Adipose tissue (tissue), 3 donors: ENCODE data around the gene FAIM2. TPM values are rescaled to one million over a fixed set of nuclear protein-coding genes. Genes with fewer than 3 reads are reported as not detected.
"Not testable (repeated sequence)": the region's sequence is repeated elsewhere in the genome, so short reads cannot be mapped to it uniquely, and the experiment has no call there.

Source experiments
- H3K27ac ChIP-seq: one replicate; pipeline ENCODE4 v1.5.1; 2013; ENCODE audit warnings: low read depth, low read length
- WGBS, 3 donors: extraction: QIAGEN DNeasy Blood & Tissue Kit; methylation state at CpG; one replicate each; pipeline ENCODE4 v1.1.7; 2013; 5-methylcytosine and 5-hydroxymethylcytosine counted together
- polyA plus RNA-seq, 3 donors: library from polyadenylated mRNA; stranded (reverse); fragments of 200-250 nt; gene quantifications; one replicate each; pipeline ENCODE4 v1.2.3, GENCODE V29; 2013
- donor health status: healthy with polysubstance abuse.
- donor health status: Bipolar disorder and iron deficiency.
- donor health status: healthy.

Gene FAIM2
- polyA plus RNA-seq, 3 donors: 0.19 to 6.0 (median 0.53) TPM

GRCh38 chr12:49872381-49872780 is 31.3 kb downstream of the FAIM2 start:
- WGBS, 3 donors: 88 to 95% (median 94%) methylated on average over 5 of the region's 5 CpGs
- no peak overlapping the region for H3K27ac ChIP-seq

DNA sequence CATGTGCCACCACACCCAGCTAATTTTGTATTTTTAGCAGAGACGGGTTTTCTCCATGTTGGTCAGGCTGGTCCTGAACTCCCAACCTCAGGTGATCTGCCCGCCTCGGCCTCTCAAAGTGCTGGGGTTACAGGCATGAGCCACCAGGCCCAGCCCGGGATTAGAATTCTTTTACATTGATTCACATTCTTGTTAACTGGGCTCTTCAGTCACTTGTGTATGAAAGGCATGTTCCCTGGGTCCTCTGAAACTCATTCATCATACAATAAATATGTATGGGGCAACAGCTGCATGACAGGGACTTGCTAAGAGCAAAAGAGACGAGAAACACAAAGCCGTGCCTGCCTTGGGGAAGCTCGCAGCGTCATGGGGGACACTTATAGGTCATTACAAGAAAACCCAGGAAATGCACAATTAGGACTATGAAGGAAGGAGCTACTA is 31.9 kb downstream of the FAIM2 start:
- 91 to 94% (median 93%) methylated on average over 8 of the region's 8 CpGs for WGBS, 3 donors

DNA sequence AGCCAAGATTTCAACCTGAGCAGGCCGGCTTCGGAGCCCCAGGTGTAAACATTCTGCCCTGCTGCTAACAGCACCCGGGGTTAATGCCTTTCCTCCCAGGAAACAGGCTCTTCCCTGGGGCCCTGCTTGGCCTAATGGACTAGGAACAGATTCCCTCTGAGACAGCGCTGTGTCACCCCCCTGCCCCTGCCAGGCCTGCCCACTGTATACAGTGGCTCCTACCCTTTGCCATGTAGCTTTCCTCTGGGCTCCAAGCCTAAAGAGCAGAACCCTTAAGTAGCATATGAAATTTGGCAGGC is 32.5 kb downstream of the FAIM2 start:
- WGBS, 3 donors: 86 to 90% (median 88%) methylated on average over 4 of the region's 4 CpGs
- no peak overlapping the region for H3K27ac ChIP-seq

More for the DNA sequence above, 31.9 kb downstream of the FAIM2 start:
- H3K27ac ChIP-seq: not testable (repeated sequence)

GRCh38 chr12:49870501-49871262 is 33.0 kb downstream of the FAIM2 start:
- WGBS, 3 donors: 95 to 96% (median 95%) methylated on average over 11 of the region's 11 CpGs
- no peak overlapping the region for H3K27ac ChIP-seq

- H3K27ac ChIP-seq: no peak overlapping the region
- 90 to 98% (median 91%) methylated on average over 14 of the region's 14 CpGs for WGBS, 3 donors
Observed at GRCh38 chr12:49869816-49870500, 33.7 kb downstream of the FAIM2 start.

- 15 to 31% (median 22%) methylated on average over 15 to 16 of the region's 16 CpGs for whole genome bisulfite sequencing, 3 donors
- no peak overlapping the region for H3K27ac ChIP-seq
Observed at GRCh38 chr12:49868952-49869815, 34.5 kb downstream of the FAIM2 start.

DNA sequence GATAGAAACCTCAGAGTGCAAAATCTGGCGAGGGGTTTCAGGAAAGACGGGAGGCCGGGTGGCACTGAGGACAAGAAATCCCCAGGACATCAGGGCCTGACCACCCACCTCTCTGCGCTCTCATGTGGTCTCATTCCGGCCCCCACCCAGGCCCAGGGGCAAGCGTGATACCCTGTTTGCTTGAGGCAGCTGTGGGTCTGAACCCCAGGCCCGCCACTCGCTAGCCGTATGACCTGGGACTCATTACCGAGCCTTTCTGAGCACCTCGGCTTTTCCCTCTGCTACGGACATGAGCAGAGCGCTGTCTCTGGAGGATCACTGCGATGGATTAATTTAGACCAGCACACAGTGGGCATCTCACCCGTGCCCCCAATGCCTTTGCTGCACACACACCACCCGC is 35.3 kb downstream of the FAIM2 start:
- H3K27ac ChIP-seq: no peak overlapping the region
- WGBS, 3 donors: 80 to 88% (median 81%) methylated on average over 15 to 16 of the region's 16 CpGs

- no peak overlapping the region for H3K27ac ChIP-seq
- 37 to 53% (median 45%) methylated on average over 11 of the region's 11 CpGs for WGBS, 3 donors
Observed at GRCh38 chr12:49867570-49868341, 35.9 kb downstream of the FAIM2 start.

DNA sequence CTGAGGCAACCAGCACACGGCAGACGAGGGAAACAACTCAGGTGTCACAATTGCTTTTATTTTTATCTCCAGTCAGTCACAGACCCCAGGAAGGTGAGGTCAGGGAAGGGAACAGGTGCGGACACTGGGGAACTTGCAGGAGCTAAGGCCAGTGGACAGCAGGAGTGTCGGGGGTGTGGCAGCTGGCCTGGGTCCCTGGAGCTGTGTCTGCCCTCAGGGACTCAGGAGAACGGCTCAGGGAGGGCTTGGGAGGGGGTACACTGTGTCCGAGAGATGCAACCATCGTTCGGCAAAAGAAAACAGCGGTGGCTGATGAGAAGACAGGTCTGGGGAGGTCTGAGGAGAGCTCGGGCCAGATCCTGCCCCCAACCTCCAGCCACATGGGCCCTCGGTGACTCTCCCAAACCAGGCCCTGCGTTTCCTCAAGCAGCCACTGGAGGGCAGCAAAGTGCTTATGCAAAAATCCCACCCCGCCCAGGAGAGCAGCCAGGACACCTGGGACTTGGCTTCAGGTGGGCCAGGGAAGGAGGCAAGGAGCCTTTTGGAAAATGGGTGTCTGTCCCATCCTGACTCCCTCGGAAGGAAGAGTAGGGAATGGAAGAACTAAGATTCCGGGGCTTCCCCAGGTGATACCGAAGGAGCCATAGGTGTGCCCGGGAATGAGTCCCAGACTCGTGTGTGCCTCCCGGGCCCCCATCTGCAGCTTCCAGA is 36.7 kb downstream of the FAIM2 start:
- 29 to 36% (median 33%) methylated on average over 19 of the region's 19 CpGs for WGBS, 3 donors
- no peak overlapping the region for H3K27ac ChIP-seq

- 79 to 85% (median 80%) methylated on average over 8 of the region's 8 CpGs for WGBS, 3 donors
- no peak overlapping the region for H3K27ac ChIP-seq
Observed at GRCh38 chr12:49865782-49866135, 37.9 kb downstream of the FAIM2 start.

GRCh38 chr12:49865109-49865781 is 38.5 kb downstream of the FAIM2 start:
- WGBS, 3 donors: 84 to 94% (median 88%) methylated on average over 13 of the region's 13 CpGs

DNA sequence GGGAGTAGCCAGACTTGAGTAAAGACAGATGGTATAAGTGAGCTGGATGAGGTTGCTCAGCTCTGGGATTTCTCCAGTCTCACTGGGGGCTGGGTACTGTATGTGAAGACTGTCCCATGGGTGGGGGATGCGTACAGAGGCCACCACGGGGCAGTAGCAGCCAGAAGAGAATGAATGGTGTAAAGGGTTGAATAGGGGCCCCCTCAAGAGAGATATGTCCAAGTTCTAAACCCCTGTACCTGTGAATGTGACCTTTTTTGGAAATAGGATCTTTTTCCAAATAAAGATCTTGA is 39.0 kb downstream of the FAIM2 start:
- WGBS, 3 donors: 50 to 65% (median 60%) methylated on average over 2 of the region's 2 CpGs

More at GRCh38 chr12:49865109-49865781, 38.5 kb downstream of the FAIM2 start:
- no peak overlapping the region for H3K27ac ChIP-seq

GRCh38 chr12:49863946-49864797 is 39.5 kb downstream of the FAIM2 start:
- H3K27ac ChIP-seq: no peak overlapping the region
- 75 to 79% (median 78%) methylated on average over 17 of the region's 17 CpGs for WGBS, 3 donors

More for the DNA sequence above, 39.0 kb downstream of the FAIM2 start:
- H3K27ac ChIP-seq: no peak overlapping the region

DNA sequence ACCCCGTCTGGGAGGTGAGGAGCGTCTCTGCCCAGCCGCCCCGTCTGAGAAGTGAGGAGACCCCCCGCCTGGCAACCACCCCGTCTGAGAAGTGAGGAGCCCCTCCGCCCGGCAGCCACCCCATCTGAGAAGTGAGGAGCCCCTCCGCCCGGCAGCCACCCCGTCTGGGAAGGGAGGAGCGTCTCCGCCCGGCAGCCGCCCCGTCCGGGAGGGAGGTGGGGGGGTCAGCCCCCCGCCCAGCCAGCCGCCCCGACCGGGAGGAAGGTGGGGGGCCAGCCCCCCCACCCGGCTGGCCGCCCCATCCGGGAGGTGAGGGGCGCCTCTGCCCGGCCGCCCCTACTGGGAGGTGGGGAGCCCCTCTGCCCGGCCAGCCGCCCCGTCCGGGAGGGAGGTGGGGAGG is 42.8 kb downstream of the FAIM2 start:
- H3K27ac ChIP-seq: not testable (repeated sequence)
- WGBS, 3 donors: 90 to 94% (median 93%) methylated on average over 14 to 30 of the region's 31 CpGs

DNA sequence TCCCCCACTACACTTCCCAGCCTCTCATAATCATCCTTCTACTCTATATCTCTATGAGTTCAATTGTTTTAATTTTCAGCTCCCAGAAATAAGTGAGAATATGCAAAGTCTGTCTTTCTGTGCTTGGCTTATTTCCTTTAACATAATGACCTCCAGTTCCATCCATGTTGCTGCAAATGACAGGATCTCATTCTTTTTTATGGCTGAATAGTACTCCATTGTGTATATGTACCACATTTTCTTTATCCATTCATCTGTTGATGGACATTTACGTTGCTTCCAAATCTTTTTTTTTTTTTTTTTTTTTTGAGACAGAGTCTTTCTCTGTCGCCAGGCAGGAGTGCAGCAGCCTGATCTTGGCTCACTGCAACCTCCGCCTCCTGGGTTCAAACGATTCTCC is 47.8 kb downstream of the FAIM2 start:
- not testable (repeated sequence) for H3K27ac ChIP-seq
- 89 to 94% (median 92%) methylated on average over 4 of the region's 4 CpGs for WGBS, 3 donors

DNA sequence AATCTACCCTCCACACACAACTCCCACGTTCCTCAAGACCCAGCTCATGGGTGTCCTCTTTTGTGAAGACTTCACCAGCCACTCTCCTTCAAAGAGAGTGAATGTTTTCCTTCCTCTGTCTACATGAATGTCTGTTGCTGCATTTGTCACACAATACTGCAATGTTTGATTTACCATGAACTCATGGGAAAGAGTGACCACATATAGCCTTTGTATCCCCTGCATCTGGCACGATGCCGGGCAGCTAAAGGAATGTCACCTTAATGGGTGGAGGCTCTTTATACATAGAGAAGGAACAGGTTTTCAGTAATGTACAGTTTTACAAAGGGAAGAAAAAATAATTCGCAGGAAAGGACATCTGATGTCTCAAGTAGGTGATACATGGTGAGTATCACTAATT is 48.7 kb downstream of the FAIM2 start:
- WGBS, 3 donors: 83 to 94% (median 85%) methylated on average over 4 of the region's 4 CpGs
- H3K27ac ChIP-seq: no peak overlapping the region

DNA sequence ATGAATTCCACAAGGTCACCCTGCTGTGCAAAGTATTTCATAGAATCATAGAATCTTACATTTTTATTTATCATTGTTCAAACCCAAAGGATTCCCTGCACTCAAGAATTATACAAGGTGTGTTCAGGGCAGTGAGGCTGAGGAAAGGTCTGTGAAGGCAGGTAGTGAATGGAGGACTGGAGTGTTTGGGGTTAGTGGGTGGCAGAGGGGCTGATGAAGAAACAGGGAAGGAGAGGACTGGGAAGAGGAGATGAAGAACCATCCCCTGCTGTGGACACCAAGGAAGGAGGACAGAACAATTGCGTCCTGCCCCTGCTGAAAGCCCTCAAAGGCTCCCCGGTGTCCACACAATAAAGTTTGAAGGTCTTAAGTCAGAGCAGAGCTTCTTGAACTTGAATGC is 50.0 kb downstream of the FAIM2 start:
- H3K27ac ChIP-seq: no peak overlapping the region
- 72 to 79% (median 78%) methylated on average over 2 of the region's 2 CpGs for WGBS, 3 donors
